ENCODE data around the gene ZBTB43.

DNA sequence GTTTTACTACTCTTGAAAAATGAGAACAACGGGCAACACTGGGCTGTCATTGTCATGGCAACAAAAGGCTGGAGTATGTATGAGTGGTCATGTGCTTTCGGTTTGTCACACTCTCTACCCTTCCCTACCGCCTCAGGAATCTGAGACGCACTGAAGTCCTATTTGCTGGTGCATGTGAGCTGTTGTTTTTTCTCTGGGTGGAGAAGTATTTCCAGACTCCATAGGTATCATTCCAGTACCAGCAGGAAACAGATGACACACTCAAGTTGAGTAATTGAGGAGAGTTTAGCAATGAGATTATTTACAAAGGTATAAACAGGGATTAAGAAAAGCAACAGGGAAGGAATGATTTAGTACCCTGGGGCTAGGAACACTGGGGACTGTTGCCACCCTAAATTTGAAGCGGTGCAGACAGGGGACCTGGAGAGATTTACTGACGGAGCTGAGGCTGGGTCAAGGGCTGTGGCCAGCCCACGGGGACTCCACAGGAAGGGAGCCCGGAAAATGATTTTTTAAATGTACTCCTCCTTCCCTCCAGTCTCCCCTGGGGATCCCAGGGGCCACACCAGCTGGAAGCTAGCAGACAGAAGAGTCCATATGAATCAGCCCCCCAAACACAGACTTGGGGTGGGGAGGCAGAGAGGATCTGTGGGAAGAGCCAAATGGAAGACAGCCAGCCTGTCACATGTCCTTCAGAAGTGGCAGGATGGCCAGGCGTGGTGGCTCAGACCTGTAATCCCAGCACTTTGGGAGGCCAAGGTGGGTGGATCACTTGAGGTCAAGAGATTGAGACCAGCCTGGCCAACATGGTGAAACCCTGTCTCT is 13.2 kb upstream of the ZBTB43 start:
- TF ChIP-seq GABPA (IDR thresholded peaks at IDR 0.05 in 1 of 2, conservative IDR thresholded peaks at IDR 0.05 in 1 of 2) (no peak), YY1 (IDR thresholded peaks at IDR 0.05) (no peak), REST (IDR thresholded peaks at IDR 0.05) (no peak), TAF1 (conservative IDR thresholded peaks at IDR 0.05) (no peak), JUND (IDR thresholded peaks at IDR 0.05) (no peak), NR2F2 (IDR thresholded peaks at IDR 0.05) (no peak), RXRA (IDR thresholded peaks at IDR 0.05) (no peak)
- TF ChIP-seq, protein P1, sequence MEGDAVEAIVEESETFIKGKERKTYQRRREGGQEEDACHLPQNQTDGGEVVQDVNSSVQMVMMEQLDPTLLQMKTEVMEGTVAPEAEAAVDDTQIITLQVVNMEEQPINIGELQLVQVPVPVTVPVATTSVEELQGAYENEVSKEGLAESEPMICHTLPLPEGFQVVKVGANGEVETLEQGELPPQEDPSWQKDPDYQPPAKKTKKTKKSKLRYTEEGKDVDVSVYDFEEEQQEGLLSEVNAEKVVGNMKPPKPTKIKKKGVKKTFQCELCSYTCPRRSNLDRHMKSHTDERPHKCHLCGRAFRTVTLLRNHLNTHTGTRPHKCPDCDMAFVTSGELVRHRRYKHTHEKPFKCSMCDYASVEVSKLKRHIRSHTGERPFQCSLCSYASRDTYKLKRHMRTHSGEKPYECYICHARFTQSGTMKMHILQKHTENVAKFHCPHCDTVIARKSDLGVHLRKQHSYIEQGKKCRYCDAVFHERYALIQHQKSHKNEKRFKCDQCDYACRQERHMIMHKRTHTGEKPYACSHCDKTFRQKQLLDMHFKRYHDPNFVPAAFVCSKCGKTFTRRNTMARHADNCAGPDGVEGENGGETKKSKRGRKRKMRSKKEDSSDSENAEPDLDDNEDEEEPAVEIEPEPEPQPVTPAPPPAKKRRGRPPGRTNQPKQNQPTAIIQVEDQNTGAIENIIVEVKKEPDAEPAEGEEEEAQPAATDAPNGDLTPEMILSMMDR (IDR thresholded peaks at IDR 0.05; ENCODE audit: low read depth, low read length, missing input control), result no peak
- TF ChIP-seq, protein P2, sequence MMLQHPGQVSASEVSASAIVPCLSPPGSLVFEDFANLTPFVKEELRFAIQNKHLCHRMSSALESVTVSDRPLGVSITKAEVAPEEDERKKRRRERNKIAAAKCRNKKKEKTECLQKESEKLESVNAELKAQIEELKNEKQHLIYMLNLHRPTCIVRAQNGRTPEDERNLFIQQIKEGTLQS (IDR thresholded peaks at IDR 0.05), result no peak
